Measurements from ENCODE around the gene HRH2. TPM values are rescaled to one million over a fixed set of nuclear protein-coding genes. Genes with fewer than 3 reads are reported as not detected.
"Not testable (repeated sequence)": the region's sequence is repeated elsewhere in the genome, so short reads cannot be mapped to it uniquely, and the experiment has no call there.

The HRH2 gene
- polyA plus RNA-seq, 3 donors, result 2.6 to 3.3 (median 3.2) TPM

- no peak for DNase-seq (ENCODE audit: low read depth in 3 of 3, low spot score in 2 of 3)
Observed at GRCh38 chr5:175642998-175643397, 14.9 kb upstream of the HRH2 start.

GRCh38 chr5:175646251-175646650, 11.6 kb upstream of the HRH2 start:
- DNase-seq (ENCODE audit: low read depth in 3 of 3, low spot score in 2 of 3), result no peak

GRCh38 chr5:175649967-175650366, 7.9 kb upstream of the HRH2 start:
- DNase-seq (ENCODE audit: low read depth in 3 of 3, low spot score in 2 of 3), result no peak

- DNase-seq (ENCODE audit: low read depth in 3 of 3, low spot score in 2 of 3), result not testable (repeated sequence)
Observed at GRCh38 chr5:175650430-175651205, 7.3 kb upstream of the HRH2 start.

DNA sequence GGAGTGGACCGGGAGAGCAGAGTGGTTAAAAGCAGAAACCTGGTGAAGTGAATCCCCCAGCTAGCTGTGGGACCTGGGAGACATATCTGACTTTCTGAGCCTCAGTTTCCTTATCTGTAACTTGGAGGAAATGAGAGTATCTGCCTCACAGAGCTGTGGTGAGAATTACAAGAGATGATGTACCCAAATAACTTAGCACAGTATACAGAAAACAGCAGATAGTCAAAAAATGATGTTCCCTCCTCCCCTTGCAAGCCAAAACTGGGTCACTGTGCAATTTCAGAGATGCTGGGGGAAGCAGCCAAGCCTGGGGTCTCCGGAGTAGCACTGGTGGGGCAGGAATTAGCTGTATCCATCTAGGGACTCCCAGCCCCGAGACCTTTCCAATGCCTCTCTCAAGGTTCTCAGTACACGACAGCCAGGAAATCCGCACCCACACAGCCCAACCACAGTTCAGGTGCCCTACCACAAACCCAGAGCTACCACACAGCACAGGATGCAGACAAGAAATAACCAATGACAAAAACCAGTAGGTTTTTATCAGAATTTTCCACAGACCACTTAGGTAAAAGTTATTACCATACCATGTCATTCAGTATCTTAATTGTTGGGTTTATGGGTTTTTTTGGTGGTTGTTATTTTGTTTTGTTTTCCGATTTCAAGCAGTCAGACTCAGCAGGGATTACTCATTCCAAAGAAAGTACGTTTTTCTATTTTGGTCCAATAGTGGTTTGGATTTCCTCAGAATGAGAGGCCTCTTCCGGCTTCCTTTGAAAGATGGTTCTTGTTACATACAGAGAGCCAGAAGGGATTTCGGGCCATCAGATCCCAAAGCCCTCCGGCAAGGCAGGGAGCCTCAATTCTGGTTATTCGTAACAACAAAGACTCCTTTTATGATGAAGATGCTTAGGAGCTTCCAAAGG, 4.9 kb upstream of the HRH2 start:
- DNase-seq (ENCODE audit: low read depth in 3 of 3, low spot score in 2 of 3), result no peak

DNA sequence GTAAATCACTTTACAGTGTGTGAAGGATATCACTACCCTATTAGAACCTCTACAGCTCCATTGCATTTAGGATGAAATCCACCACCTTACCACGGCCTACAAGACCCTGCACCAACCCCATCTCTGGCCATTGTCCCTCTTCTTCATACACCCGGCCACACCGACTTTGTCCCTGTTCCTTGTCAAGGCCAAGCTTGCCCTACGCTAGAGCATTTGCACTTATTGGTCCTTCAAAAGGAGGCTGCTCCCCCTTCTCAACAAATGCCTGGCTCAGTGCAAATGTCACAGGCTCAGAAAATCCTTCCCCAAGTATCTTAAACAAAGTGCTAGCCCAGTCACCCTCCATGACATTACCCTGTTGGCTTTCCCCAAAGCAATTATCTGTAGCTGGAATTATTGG, 4.1 kb upstream of the HRH2 start:
- DNase-seq (ENCODE audit: low read depth in 3 of 3, low spot score in 2 of 3), result no peak

- DNase-seq (ENCODE audit: low read depth in 3 of 3, low spot score in 2 of 3), result no peak
Observed at GRCh38 chr5:175654339-175654738, 3.5 kb upstream of the HRH2 start.

GRCh38 chr5:175654807-175655206, 3.1 kb upstream of the HRH2 start:
- no peak for DNase-seq (ENCODE audit: low read depth in 3 of 3, low spot score in 2 of 3)

- DNase-seq (ENCODE audit: low read depth in 3 of 3, low spot score in 2 of 3), result no peak
Observed at GRCh38 chr5:175655411-175655810, 2.5 kb upstream of the HRH2 start.

- no peak for DNase-seq (ENCODE audit: low read depth in 3 of 3, low spot score in 2 of 3)
Observed at GRCh38 chr5:175656966-175657365, 905 bp upstream of the HRH2 start.

DNA sequence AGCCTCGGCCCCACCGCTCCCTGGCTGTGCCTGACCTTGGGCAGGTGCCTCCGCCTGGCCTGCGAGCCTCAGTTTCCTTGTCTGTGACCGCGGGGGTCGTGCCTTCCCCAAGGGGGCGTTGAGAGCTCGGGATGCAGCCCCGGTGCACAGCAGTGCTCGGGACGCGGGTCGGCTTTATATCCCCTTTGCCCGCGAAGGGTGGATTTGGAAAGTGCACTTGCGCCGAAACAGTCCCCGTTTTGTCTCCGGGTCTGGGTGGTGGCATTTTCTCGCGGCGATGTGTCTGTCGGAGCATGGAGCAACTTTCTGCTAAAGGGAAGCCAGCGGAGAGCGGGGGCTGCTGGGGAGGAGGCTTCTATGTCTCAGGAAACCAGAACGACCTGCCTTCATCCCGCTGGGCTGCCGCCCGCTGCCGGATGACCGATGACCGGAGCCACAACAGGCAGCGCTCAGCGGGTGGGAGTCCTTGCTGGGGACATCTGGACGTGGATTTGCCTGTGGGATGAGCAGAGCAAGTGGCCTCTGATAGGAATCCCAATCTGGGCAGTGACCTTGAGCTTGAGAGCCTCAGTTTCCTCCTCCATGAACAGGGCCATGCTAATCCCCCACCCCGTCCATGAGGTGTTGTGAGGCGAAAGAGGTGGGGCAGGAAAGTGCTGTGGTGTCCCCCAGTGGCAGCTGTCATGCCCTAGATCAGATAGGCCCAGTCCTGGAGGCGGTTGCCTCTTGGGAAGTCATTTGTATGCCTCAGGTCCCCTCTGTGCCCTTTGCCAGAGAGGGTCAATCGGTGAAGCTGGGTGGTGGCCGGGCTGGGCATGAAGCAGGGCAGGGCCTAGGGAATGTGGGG, 651 bp downstream of the HRH2 start:
- no peak for DNase-seq (ENCODE audit: low read depth in 3 of 3, low spot score in 2 of 3)

GRCh38 chr5:175659546-175660253, 1.8 kb downstream of the HRH2 start:
- DNase-seq (ENCODE audit: low read depth in 3 of 3, low spot score in 2 of 3), result no peak

DNA sequence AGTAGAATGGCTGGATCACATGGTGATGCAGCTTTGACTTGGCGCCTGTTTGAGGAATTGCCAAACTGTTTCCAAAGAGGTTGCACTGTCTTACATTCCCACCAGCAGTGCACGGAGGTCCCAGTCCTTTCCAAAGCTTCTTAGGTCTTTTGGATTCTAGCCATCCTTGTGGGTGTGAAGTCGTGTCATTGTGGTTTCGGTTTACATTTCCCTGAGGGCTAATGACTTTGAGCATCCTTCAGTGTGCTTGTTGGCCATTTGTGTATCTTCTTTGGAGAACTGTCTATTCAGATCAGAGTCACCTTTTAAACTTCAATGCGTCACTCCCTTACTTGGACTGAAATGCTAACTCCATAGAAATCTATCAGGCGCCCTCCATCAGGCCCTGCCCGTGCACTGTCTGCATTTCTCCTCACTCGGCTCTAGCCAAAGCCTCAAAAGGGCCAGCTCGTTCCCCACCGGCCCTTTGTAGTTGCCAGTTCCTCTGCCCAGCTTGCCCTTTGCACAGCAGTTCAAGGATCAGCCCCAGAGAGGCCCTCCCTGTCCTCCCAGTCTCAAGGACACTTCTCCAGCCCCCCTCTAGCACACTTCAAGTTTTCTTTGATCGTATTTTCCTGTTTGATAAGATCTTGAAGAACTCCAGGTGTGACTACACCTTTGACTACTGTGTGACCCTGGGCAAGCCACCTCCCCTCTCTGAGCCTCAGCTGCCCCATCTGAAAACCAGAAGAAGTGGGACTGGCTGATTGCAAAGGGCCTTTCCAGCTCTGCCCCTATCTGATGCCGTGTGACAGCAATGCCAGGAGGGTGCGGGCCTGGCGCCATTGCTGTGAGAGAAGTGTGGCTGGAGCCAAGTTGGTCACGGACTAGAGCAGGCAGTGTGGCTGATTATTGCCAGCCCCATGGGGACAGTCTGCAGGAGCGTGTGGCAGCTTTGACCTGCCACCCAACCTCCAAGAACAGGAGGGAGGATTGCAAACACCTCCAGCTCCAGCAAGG, 5.6 kb downstream of the HRH2 start:
- no peak for DNase-seq (ENCODE audit: low read depth in 3 of 3, low spot score in 2 of 3)

DNA sequence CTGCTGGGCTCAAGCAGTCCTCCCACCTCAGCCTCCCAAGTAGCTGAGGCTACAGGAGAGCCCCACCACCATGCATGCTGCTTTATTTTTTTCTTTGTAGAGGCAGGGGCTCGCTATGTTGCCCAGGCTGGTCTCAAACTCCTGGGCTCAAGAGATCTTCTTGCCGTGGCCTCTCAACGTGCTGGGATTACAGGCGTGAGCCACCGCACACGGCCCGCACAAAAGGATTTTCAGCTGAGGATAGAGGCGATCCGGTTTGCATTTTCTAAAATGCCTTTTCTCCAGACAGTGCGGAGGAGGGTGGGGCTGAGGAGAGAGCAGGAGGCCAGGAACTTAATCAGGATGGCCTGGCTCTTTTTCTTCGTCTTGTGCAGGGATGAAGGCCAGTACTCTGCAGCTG, 6.9 kb downstream of the HRH2 start:
- DNase-seq (ENCODE audit: low read depth in 3 of 3, low spot score in 2 of 3), result no peak

DNA sequence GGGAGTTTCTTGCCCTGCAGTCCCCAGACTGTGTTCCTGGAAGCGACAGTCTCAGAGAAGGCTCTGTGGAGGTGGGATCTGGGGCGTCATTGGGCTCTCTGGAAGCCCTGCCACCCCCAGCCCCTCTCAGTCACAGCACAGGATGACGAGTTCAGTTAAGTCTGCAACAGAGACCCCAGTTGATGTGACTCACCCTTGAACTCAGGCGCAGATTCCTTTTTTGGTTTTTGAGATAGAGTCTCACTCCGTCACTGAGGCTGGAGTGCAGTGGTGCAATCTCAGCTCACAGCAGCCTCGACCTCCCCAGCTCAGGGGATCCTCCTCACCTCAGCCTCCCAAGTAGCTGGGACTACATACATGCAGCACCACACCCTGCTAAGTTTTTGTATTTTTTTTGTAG, 8.3 kb downstream of the HRH2 start:
- DNase-seq (ENCODE audit: low read depth in 3 of 3, low spot score in 2 of 3), result no peak

- DNase-seq (ENCODE audit: low read depth in 3 of 3, low spot score in 2 of 3), result no peak
Observed at GRCh38 chr5:175668006-175668405, 10.1 kb downstream of the HRH2 start.

DNA sequence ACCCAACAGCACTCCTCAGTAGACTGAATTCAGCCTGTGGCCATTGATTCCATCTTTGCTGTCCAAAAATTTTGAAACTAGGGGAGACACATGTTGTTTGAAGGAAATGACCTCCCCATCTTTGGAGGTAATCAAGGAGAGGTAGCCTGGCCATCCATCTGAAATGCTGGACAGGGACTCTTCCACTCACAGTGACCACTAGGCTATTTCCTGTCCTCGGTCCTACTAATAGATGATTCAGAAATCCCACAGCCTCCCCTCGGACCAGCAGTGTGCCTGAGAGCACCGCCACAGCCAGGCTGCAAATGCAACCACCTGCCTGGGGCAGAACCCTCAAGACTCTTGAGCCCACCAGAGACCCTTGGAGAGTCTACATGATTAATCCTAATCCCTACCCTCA, 12.5 kb downstream of the HRH2 start:
- DNase-seq (ENCODE audit: low read depth in 3 of 3, low spot score in 2 of 3), result no peak

GRCh38 chr5:175671013-175671412, 13.1 kb downstream of the HRH2 start:
- no peak for DNase-seq (ENCODE audit: low read depth in 3 of 3, low spot score in 2 of 3)

GRCh38 chr5:175672976-175673648, 15.2 kb downstream of the HRH2 start:
- no peak for DNase-seq (ENCODE audit: low read depth in 3 of 3, low spot score in 2 of 3)
